Measurements from ENCODE around the gene PMP22.

DNA sequence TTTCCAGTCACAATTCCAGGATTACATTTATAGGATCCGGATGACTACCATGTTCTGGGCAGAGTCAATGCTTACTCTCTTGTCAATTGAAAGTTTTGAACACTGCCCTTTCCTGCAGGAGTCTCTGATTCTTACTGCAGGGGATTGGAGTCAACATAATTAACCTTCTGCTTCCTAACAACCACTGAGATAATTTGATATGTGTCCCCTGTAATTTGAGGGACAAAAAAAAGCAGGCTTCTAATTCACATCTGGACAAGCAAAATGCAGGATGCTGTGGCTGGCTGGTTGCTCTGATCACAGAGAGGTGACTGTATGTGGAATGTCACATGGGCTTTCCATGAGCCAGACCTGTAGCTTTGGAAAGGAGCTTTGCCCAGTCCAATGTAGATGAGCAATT, 54.9 kb downstream of the PMP22 start:
- no peak for TF ChIP-seq EZH2phosphoT487 (IDR thresholded peaks at IDR 0.05; ENCODE audit: low read depth)
- TF ChIP-seq, protein P1, sequence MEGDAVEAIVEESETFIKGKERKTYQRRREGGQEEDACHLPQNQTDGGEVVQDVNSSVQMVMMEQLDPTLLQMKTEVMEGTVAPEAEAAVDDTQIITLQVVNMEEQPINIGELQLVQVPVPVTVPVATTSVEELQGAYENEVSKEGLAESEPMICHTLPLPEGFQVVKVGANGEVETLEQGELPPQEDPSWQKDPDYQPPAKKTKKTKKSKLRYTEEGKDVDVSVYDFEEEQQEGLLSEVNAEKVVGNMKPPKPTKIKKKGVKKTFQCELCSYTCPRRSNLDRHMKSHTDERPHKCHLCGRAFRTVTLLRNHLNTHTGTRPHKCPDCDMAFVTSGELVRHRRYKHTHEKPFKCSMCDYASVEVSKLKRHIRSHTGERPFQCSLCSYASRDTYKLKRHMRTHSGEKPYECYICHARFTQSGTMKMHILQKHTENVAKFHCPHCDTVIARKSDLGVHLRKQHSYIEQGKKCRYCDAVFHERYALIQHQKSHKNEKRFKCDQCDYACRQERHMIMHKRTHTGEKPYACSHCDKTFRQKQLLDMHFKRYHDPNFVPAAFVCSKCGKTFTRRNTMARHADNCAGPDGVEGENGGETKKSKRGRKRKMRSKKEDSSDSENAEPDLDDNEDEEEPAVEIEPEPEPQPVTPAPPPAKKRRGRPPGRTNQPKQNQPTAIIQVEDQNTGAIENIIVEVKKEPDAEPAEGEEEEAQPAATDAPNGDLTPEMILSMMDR (IDR thresholded peaks at IDR 0.05; ENCODE audit: low read depth, low read length) = no peak
